Esophagus muscularis mucosa (tissue), 3 donors: Measurements from ENCODE around the gene UBE2O.

Experiments used
- POLR2A ChIP-seq: fragments of 450-650 bp; IDR thresholded peaks from one replicate; pipeline ENCODE4 v1.6.1; 2017; ENCODE audit warnings: antibody characterized with exemption, moderate library complexity, mild to moderate bottlenecking, low read depth
- POLR2AphosphoS5 ChIP-seq, 2 donors: sonication (generic); formaldehyde crosslinking; IDR thresholded peaks; one replicate each; pipeline ENCODE4 v1.6.1; 2017; ENCODE audit warnings: antibody characterized with exemption in 2 of 2
- TF ChIP-seq, protein P1 (sequence below), 3 experiments: fragments of 200-600 bp in 2 of 3; fragments of 450-650 bp in 1 of 3; sonication (generic) in 2 of 3; IDR thresholded peaks; one replicate each; pipeline ENCODE4 v1.5.1; 2017 to 2019; ENCODE audit warnings: antibody characterized with exemption in 3 of 3, mild to moderate bottlenecking in 2 of 3, moderate library complexity in 1 of 3

- TF ChIP-seq, protein P1, sequence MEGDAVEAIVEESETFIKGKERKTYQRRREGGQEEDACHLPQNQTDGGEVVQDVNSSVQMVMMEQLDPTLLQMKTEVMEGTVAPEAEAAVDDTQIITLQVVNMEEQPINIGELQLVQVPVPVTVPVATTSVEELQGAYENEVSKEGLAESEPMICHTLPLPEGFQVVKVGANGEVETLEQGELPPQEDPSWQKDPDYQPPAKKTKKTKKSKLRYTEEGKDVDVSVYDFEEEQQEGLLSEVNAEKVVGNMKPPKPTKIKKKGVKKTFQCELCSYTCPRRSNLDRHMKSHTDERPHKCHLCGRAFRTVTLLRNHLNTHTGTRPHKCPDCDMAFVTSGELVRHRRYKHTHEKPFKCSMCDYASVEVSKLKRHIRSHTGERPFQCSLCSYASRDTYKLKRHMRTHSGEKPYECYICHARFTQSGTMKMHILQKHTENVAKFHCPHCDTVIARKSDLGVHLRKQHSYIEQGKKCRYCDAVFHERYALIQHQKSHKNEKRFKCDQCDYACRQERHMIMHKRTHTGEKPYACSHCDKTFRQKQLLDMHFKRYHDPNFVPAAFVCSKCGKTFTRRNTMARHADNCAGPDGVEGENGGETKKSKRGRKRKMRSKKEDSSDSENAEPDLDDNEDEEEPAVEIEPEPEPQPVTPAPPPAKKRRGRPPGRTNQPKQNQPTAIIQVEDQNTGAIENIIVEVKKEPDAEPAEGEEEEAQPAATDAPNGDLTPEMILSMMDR (IDR thresholded peaks at IDR 0.05), result peak in 1 of 3 experiments; percentile 11
- peak; percentile 38 for TF ChIP-seq POLR2A
- TF ChIP-seq POLR2AphosphoS5 (IDR thresholded peaks at IDR 0.05), result peak in 1 of 2 donors; percentile 66
These were observed 48.3 kb upstream of the UBE2O start, which contains the start of gene RHBDF2 for GRCh38 chr17:76501018-76501826.
